Esophagus (tissue), 2 donors: ENCODE data around the gene USF1. TPM values are rescaled to one million over a fixed set of nuclear protein-coding genes. Genes with fewer than 3 reads are reported as not detected.
"Not testable (repeated sequence)": the region's sequence is repeated elsewhere in the genome, so short reads cannot be mapped to it uniquely, and the experiment has no call there.

Experiments
- H3K27ac ChIP-seq, 2 donors: one replicate each; pipeline ENCODE4 v1.5.1; 2013; ENCODE audit warnings: low read depth in 2 of 2, mild to moderate bottlenecking in 2 of 2, inconsistent platforms in 1 of 2, low read length in 1 of 2, moderate library complexity in 1 of 2
- H3K27me3 ChIP-seq, 2 donors: one replicate each; pipeline ENCODE4 v1.6.1; 2013; ENCODE audit warnings: low read length in 2 of 2, control low read depth in 1 of 2, mild to moderate bottlenecking in 1 of 2; ENCODE audit not compliant: insufficient read depth in 2 of 2, control insufficient read depth in 1 of 2
- H3K36me3 ChIP-seq, 2 donors: one replicate each; pipeline ENCODE4 v1.6.1; 2013; ENCODE audit warnings: low read length in 1 of 2; ENCODE audit not compliant: control insufficient read depth in 2 of 2, insufficient read depth in 2 of 2
- H3K4me1 ChIP-seq, 2 donors: one replicate each; pipeline ENCODE4 v1.6.1; 2013; ENCODE audit warnings: low read length in 1 of 2; ENCODE audit not compliant: control insufficient read depth in 2 of 2, insufficient read depth in 2 of 2
- H3K4me3 ChIP-seq, 2 donors: one replicate each; pipeline ENCODE4 v1.5.1; 2013; ENCODE audit warnings: low read length in 2 of 2, mild to moderate bottlenecking in 2 of 2, low read depth in 1 of 2, moderate library complexity in 1 of 2
- H3K9me3 ChIP-seq, 2 donors: one replicate each; pipeline ENCODE4 v1.6.1; 2013; ENCODE audit warnings: mild to moderate bottlenecking in 2 of 2, low read depth in 1 of 2, low read length in 1 of 2, moderate library complexity in 1 of 2; ENCODE audit not compliant: control insufficient read depth in 2 of 2, insufficient read depth in 1 of 2
- WGBS, 2 donors: extraction: QIAGEN DNeasy Blood & Tissue Kit; methylation state at CpG; one replicate each; pipeline ENCODE4 v1.1.7; 2013; 5-methylcytosine and 5-hydroxymethylcytosine counted together
- polyA plus RNA-seq, 2 donors: library from polyadenylated mRNA; stranded (reverse); fragments of 200-250 nt; gene quantifications; one replicate each; pipeline ENCODE4 v1.2.3, GENCODE V29; 2013
- donor health status: healthy with polysubstance abuse.
- donor health status: Bipolar disorder and iron deficiency.

USF1 gene
- polyA plus RNA-seq, 2 donors: 37.6 to 50.1 TPM

DNA sequence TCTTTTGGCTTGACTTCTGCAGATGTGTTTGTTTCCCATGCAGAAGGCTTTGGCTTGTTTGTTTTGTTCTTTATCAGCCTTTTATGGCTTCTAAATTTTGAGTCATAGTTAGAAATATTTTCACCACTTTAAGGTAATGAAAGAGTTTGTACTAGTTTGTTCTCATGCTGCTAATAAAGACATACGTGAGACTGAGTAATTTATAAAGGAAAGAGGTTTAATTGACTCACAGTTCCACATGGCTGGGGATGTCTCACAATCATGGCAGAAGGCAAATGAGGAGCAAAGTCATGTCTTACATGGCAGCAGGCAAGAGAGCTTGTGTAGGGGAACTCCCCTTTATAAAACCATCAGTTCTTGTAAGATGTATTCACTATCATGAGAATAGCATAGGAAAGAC, 18.8 kb downstream of the USF1 start:
- H3K27ac ChIP-seq, H3K4me1 ChIP-seq, H3K4me3 ChIP-seq, H3K27me3 ChIP-seq, H3K36me3 ChIP-seq, H3K9me3 ChIP-seq: not testable (repeated sequence)
- WGBS, 2 donors: 31 to 47% methylated on average over 1 of the region's 1 CpG

DNA sequence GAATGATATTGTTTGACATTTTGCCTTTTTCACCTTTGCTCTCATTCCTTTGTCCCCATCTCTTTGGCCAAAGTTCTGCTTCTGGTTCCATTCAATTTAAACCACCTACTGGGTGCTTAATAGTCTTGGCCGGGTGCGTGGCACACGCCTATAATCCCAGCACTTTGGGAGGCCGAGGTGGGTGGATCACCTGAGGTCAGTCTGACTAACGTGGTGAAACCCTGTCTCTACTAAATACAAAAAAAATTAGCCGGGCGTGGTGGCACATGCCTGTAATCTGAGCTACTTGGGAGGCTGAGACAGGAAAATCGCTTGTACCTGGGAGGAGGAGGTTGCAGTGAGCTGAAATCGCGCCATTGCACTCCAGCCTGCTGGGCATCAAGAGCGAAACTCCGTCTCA, 23.3 kb downstream of the USF1 start:
- peak overlapping the region; percentile 76 to 78 for H3K27ac ChIP-seq
- H3K4me3 ChIP-seq, H3K9me3 ChIP-seq, H3K4me1 ChIP-seq, H3K36me3 ChIP-seq, H3K27me3 ChIP-seq: not testable (repeated sequence)
- WGBS, 2 donors: 68 to 79% methylated on average over 12 of the region's 12 CpGs

GRCh38 chr1:161021970-161022353, 23.8 kb downstream of the USF1 start:
- Histone ChIP-seq H3K27me3 (no peaks in the 10 kb centered on the region), H3K4me3 (peak overlapping the region in 1 of 2 donors; percentile 66), H3K9me3 (no peaks in the 10 kb centered on the region), H3K27ac (peak overlapping the region; percentile 93 to 94), H3K4me1 (peaks cover 2 to 6% of the 10 kb centered on the region in 2 donors), H3K36me3 (no peaks in the 10 kb centered on the region)
- 51 to 60% methylated on average over 2 of the region's 2 CpGs for WGBS, 2 donors

DNA sequence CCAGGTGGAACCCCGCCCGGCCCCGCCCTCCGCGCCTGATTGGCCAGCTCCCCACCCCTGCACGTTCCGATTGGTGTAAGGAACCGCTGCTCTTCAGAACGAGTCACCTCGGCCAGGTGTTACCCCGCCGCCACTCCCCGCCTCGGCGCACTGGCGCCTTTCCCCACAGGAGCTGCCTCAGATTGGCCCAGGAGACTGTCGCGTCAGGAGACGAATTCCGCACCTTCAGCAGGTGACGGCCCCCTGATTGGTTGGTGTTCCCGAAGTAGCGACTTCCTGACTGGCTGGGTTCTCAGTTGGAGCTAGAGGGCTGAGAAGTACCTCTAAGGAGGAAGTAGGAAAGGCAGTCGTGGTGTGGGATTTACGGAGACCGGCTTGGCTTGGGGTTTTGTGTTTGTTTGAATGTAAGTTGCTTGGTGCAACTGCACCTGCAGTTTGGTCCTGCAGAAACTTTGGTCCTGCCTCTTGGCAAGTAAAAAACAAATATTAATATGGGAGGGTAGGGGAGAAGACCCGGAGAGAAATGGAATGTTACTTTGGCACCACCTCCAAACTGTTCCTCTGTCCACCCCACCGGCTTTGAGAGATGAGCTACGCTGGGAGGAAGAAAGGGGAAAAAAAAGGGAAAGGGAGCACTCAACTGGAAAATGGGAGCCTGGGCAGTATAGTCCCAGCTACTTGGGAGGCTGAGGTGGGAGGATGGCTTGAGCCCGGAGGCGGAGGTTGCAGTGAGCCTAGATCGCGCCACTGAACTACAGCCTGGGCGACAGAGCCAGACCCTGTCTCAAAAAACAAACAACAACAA, 24.4 kb downstream of the USF1 start:
- peak overlapping the region; percentile 66 to 89 for H3K4me3 ChIP-seq
- 13 to 14% methylated on average over 34 of the region's 34 CpGs for WGBS, 2 donors

GRCh38 chr1:161020509-161021164, 25.1 kb downstream of the USF1 start, which contains the start of gene F11R:
TSS of gene F11R (minus strand) at chr1:161021152. CDS start at chr1:161021073, 79 bp downstream.
- Histone ChIP-seq H3K4me3 (peak within 1 kb of the TSS; percentile 66 to 89), H3K27me3 (no peaks in the 10 kb centered on the region), H3K4me1 (peaks cover 2 to 6% of the 10 kb centered on the region in 2 donors), H3K36me3 (no peaks in the 10 kb centered on the region), H3K9me3 (no peaks in the 10 kb centered on the region), H3K27ac (peak within 1 kb of the TSS; percentile 96 to 97)
- 1 to 3% methylated on average over 36 of the region's 36 CpGs for WGBS, 2 donors

More for the DNA sequence above, 24.4 kb downstream of the USF1 start:
- Histone ChIP-seq H3K27ac (peak overlapping the region; percentile 96 to 97), H3K9me3 (no peaks in the 10 kb centered on the region), H3K4me1 (peaks cover 2 to 6% of the 10 kb centered on the region in 2 donors), H3K36me3 (no peaks in the 10 kb centered on the region), H3K27me3 (no peaks in the 10 kb centered on the region)

- 11 to 12% methylated on average over 10 of the region's 10 CpGs for WGBS, 2 donors
- H3K27ac ChIP-seq: peak overlapping the region; percentile 96 to 97
- H3K36me3 ChIP-seq: no peaks in the 10 kb centered on the region
- H3K9me3 ChIP-seq: no peaks in the 10 kb centered on the region
- peaks cover 2 to 6% of the 10 kb centered on the region in 2 donors for H3K4me1 ChIP-seq
- H3K4me3 ChIP-seq: peak overlapping the region; percentile 66 to 89
- no peaks in the 10 kb centered on the region for H3K27me3 ChIP-seq
These were observed 25.9 kb downstream of the USF1 start for GRCh38 chr1:161019751-161020495.

DNA sequence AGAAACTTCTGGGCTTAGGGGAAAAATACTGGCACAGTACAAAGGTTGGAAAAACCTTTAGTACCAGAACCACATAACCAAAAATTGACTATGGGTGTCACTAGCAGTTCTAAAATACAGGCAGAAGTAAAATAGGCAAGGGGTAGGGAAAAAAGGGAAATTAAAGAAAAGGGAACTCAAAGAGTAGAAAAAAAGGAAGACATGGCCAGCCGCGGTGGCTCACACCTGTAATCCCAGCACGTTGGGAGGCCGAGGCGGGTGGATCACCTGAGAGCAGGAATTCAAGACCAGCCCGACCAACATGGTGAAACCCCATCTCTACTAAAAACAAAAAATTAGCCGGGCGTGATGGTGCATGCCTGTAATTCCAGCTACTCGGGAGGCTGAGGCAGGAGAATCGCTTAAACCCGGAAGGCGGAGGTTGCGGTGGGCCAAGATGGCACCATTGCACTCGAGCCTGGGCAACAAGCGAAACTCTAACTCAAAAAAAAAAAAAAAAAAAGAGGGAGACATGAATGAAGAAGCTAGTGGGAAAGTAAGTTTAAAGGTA, 26.6 kb downstream of the USF1 start:
- H3K9me3 ChIP-seq, H3K27me3 ChIP-seq, H3K4me1 ChIP-seq, H3K36me3 ChIP-seq: not testable (repeated sequence)
- WGBS, 2 donors: 51 to 64% methylated on average over 15 of the region's 15 CpGs
- peak overlapping the region; percentile 91 to 96 for H3K27ac ChIP-seq
- H3K4me3 ChIP-seq: peak overlapping the region; percentile 66 to 89

- peak overlapping the region; percentile 91 to 96 for H3K27ac ChIP-seq
- peak overlapping the region; percentile 16 to 66 for H3K4me3 ChIP-seq
- H3K27me3 ChIP-seq: no peaks in the 10 kb centered on the region
- H3K4me1 ChIP-seq: peaks cover 2 to 6% of the 10 kb centered on the region in 2 donors
- WGBS, 2 donors: 82 to 89% methylated on average over 1 of the region's 1 CpG
- H3K36me3 ChIP-seq: no peaks in the 10 kb centered on the region
- H3K9me3 ChIP-seq: no peaks in the 10 kb centered on the region
These were observed 27.2 kb downstream of the USF1 start for GRCh38 chr1:161018631-161018930.
